GM18526 (cell line): Measurements from ENCODE around the gene JPH2.

Experiments used
- POLR2A ChIP-seq: IDR thresholded peaks from 3 replicates; pipeline ENCODE4 v1.6.1; 2011; ENCODE audit not compliant: insufficient read length; ENCODE audit errors: extremely low read depth

JPH2 gene

GRCh38 chr20:44111712-44112335 lies 75.2 kb downstream of the JPH2 start:
- TF ChIP-seq POLR2A, result no peak

- TF ChIP-seq POLR2A, result no peak
These were observed 76.0 kb downstream of the JPH2 start for GRCh38 chr20:44110816-44111568.

GRCh38 chr20:44109951-44110361 lies 77.0 kb downstream of the JPH2 start:
- TF ChIP-seq POLR2A, result no peak

- no peak for TF ChIP-seq POLR2A
These were observed 80.4 kb downstream of the JPH2 start for GRCh38 chr20:44106615-44107014.

GRCh38 chr20:44104798-44105517 lies 82.0 kb downstream of the JPH2 start:
- no peak for TF ChIP-seq POLR2A

- TF ChIP-seq POLR2A, result no peak
These were observed 84.4 kb downstream of the JPH2 start for GRCh38 chr20:44102582-44102981.

- no peak for TF ChIP-seq POLR2A
These were observed 87.2 kb downstream of the JPH2 start for GRCh38 chr20:44099832-44100231.

- TF ChIP-seq POLR2A, result no peak
These were observed 88.3 kb downstream of the JPH2 start for GRCh38 chr20:44098657-44099056.

GRCh38 chr20:44098256-44098630 lies 88.7 kb downstream of the JPH2 start:
- TF ChIP-seq POLR2A, result no peak

- no peak for TF ChIP-seq POLR2A
These were observed 89.3 kb downstream of the JPH2 start for GRCh38 chr20:44097521-44098255.

- no peak for TF ChIP-seq POLR2A
These were observed 91.2 kb downstream of the JPH2 start for GRCh38 chr20:44095831-44096230.

GRCh38 chr20:44093249-44093582 lies 93.8 kb downstream of the JPH2 start:
- no peak for TF ChIP-seq POLR2A

GRCh38 chr20:44092551-44093248 lies 94.3 kb downstream of the JPH2 start:
- TF ChIP-seq POLR2A, result no peak

- TF ChIP-seq POLR2A, result no peak
These were observed 96.0 kb downstream of the JPH2 start for GRCh38 chr20:44091026-44091425.

- TF ChIP-seq POLR2A, result no peak
These were observed 96.9 kb downstream of the JPH2 start for GRCh38 chr20:44089987-44090674.

GRCh38 chr20:44087857-44088120 lies 99.2 kb downstream of the JPH2 start:
- no peak for TF ChIP-seq POLR2A
